AG04450 (cell line): ENCODE results near the gene TSPYL2. TPM values are rescaled to one million over a fixed set of nuclear protein-coding genes. Genes with fewer than 3 reads are reported as not detected.

Experiments
- CTCF ChIA-PET: fragments of 300-600, 350-600 bp; formaldehyde crosslinking; extraction: SDS; loops from one replicate; lab custom pipeline; 2022; ENCODE audit warnings: antibody characterized with exemption, inconsistent platforms; lab: Charles Lee
- POLR2A ChIA-PET: fragments of 350-600 bp; formaldehyde crosslinking; extraction: SDS; loops from one replicate; lab custom pipeline; 2021; ENCODE audit warnings: antibody characterized with exemption, inconsistent platforms; lab: Yijun Ruan, JAX
- DNase-seq: peaks from one replicate; pipeline ENCODE4 v3.0.0-alpha.2; 2011; ENCODE audit warnings: low read depth, low spot score
- H3K27ac ChIP-seq: one replicate; pipeline ENCODE4 v1.5.1; 2012; ENCODE audit warnings: low read depth, low read length, control low read depth
- H3K27me3 ChIP-seq: one replicate; pipeline ENCODE4 v1.6.0; 2012; ENCODE audit warnings: low read length; ENCODE audit not compliant: control insufficient read depth, insufficient read depth
- H3K4me3 ChIP-seq: 2 replicates; pipeline ENCODE4 v1.5.1; 2011; ENCODE audit warnings: mild to moderate bottlenecking, low read depth, low read length, control low read depth
- H3K9me3 ChIP-seq: 2 replicates; pipeline ENCODE4 v1.5.1; 2012; ENCODE audit warnings: low read length; ENCODE audit not compliant: control insufficient read depth, insufficient read depth
- CTCF ChIP-seq: IDR thresholded peaks from 2 replicates; pipeline ENCODE4 v1.5.1; 2011; ENCODE audit warnings: low read depth, low read length, control low read depth, inconsistent platforms
- polyA minus RNA-seq: library from RNA; depleted of rRNA, polyadenylated mRNA; stranded (reverse); fragments of >200 nt; gene quantifications from 2 replicates; pipeline ENCODE4 v1.2.3, GENCODE V29; 2011; rRNA and poly(A)+ RNA removed
- polyA plus RNA-seq: library from polyadenylated mRNA; depleted of rRNA; stranded (reverse); fragments of >200 nt; gene quantifications from 2 replicates; pipeline ENCODE4 v1.2.3, GENCODE V29; 2011; rRNA removed

TSPYL2 gene
- 35.8 and 39.3 TPM in 2 replicates for polyA plus RNA-seq
- polyA minus RNA-seq: 15.8 and 17.0 TPM in 2 replicates

DNA sequence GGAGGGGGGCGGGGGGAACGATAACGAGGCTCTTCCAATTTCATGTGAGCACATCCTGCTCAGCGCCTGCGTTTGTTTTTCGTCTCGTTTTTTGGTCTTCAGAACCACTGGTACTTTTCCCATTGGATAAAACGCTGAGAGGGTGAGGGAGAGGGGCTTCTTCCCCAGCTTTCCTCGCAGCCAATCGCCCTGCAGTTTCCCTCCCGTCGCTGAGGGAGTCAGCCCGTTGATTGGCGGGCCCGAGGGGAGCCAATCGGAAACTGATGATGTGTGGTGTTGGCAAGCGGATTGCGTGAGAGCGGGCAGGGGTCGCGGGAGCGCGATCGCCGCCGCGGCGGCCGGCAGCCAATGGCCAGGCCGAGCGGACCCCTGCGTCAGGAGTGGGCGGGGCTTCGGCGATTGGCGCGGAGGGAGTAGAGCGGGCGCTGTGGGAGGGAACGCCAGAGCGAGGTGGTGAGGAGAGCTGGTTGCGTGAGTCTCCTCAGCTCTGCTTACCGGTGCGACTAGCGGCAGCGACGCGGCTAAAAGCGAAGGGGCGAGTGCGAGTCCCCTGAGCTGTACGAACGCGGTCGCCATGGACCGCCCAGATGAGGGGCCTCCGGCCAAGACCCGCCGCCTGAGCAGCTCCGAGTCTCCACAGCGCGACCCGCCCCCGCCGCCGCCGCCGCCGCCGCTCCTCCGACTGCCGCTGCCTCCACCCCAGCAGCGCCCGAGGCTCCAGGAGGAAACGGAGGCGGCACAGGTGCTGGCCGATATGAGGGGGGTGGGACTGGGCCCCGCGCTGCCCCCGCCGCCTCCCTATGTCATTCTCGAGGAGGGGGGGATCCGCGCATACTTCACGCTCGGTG is at the start of gene TSPYL2:
Gene TSPYL2, plus strand, starts transcription at position 443 of the 848 bp plus-strand sequence. Its CDS starts 132 bp downstream, at position 575.
- Histone ChIP-seq H3K4me3 (peak within 1 kb of the TSS; percentile 77), H3K27ac (peak within 1 kb of the TSS; percentile 61), H3K27me3 (no peaks in the 10 kb centered on the region), H3K9me3 (no peaks in the 10 kb centered on the region)
- POLR2A ChIA-PET: interaction anchor here (0.6 to 1.3 kb wide), 14 partner anchors 9 to 602 kb away, joined by 3 to 14 read pairs (median 4); partner anchors contain the start of genes GPR173, KANTR and KDM5C
- CTCF ChIA-PET: no interaction called here
- no peak for TF ChIP-seq CTCF
- peak; percentile 93 for DNase-seq

- Histone ChIP-seq H3K9me3 (no peaks in the 10 kb centered on the region), H3K4me3 (no peak overlapping the region), H3K27ac (no peak overlapping the region), H3K27me3 (peaks cover 5% of the 10 kb centered on the region)
- POLR2A ChIA-PET: no interaction called here
- no peak for DNase-seq
- TF ChIP-seq CTCF: no peak
- CTCF ChIA-PET: no interaction called here
These were observed 46.0 kb upstream of the TSPYL2 start for GRCh38 chrX:53036149-53036548.

GRCh38 chrX:53039236-53039635 is 42.9 kb upstream of the TSPYL2 start:
- Histone ChIP-seq H3K4me3 (no peak overlapping the region), H3K9me3 (no peaks in the 10 kb centered on the region), H3K27me3 (peaks cover 4% of the 10 kb centered on the region), H3K27ac (no peak overlapping the region)
- no peak for DNase-seq
- ChIA-PET POLR2A (no interaction called here), CTCF (no interaction called here)
- TF ChIP-seq CTCF: no peak

- ChIA-PET CTCF (no interaction called here), POLR2A (no interaction called here)
- TF ChIP-seq CTCF: no peak
- H3K27me3 ChIP-seq: peaks cover 4% of the 10 kb centered on the region
- H3K27ac ChIP-seq: no peak overlapping the region
- DNase-seq: no peak
- no peak overlapping the region for H3K4me3 ChIP-seq
- no peaks in the 10 kb centered on the region for H3K9me3 ChIP-seq
These were observed 37.2 kb upstream of the TSPYL2 start for GRCh38 chrX:53044995-53045394.

DNA sequence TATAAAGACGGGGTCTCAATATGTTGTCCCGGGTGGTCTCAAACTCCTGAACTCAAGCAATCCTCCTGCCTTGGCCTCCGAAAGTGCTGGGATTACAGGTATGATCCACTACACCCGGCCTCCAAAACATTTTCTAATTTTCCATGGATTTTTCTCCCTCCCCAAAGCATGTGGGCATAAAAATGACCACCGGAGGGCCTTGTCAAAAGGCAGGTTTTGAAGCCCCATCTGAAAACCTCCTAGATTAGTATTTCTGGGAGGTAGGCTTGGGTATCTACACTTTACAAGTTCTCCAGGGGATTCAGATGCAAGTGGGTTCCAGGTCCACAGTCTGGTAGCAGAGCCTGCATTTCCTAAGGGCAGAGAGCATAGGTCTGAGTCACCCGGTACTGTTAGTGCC is 34.9 kb upstream of the TSPYL2 start:
- TF ChIP-seq CTCF: peak; percentile 53
- Histone ChIP-seq H3K27me3 (no peaks in the 10 kb centered on the region), H3K27ac (no peak overlapping the region), H3K9me3 (no peaks in the 10 kb centered on the region), H3K4me3 (no peak overlapping the region)
- POLR2A ChIA-PET: no interaction called here
- no peak for DNase-seq
- CTCF ChIA-PET: no interaction called here
